GM19239 (cell line): ENCODE data around the gene CWH43.
"Not testable (repeated sequence)": the region's sequence is repeated elsewhere in the genome, so short reads cannot be mapped to it uniquely, and the experiment has no call there.

Experiments
- DNase-seq: peaks from one replicate; pipeline ENCODE4 v3.0.0; 2011; ENCODE audit warnings: low spot score; ENCODE audit not compliant: insufficient read length
- FAIRE-seq: peaks from 2 replicates; lab custom pipeline; 2011; peaks lifted over from hg19 to GRCh38; lab: Jason Lieb, UNC

Gene CWH43

GRCh38 chr4:48985976-48986653 lies at the start of gene CWH43:
Gene CWH43, plus strand, starts transcription at chr4:48986275. Its CDS starts 155 bp downstream, at chr4:48986430.
- FAIRE-seq, result no peak
- no peak for DNase-seq

DNA sequence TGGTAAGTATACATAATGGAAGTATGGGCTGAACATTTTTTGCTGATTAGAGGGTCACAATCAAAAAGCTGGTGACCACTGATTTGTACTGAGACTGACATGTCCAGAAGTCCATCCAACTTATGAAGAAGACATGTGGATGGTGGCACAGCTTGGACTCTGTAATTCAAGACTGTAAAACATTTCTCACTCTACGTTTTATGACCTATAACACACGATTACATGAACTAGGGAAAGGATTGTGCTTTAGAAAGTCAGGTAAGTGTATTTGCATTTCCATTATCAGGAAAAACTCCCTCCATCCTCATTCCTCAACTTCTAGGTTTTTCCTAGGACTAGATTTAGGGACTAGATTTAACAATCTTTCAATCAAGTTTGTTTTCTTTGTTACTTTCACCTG lies 49.0 kb upstream of the CWH43 start:
- no peak for DNase-seq
- FAIRE-seq, result no peak

DNA sequence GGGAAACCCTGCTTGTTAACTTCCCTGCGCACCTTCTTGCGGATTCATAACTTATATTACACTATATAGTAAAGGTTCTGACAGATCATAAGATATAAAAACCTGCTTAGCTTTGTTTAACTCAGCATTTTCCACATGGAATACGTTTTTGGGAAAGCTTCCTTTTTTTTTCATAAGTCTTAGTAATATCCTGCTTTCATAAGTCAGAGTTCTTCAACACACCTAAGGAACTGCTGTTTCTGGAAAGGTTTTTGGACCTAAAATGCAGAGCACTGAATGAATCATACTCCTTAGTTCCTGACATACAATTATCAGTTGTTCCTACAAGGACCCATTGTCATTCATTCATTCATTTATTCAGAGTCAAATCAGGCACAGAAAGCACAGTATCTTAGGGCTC lies 47.2 kb upstream of the CWH43 start:
- no peak for DNase-seq
- no peak for FAIRE-seq

GRCh38 chr4:48939785-48940184 lies 46.3 kb upstream of the CWH43 start:
- DNase-seq (no peak), FAIRE-seq (no peak)

- FAIRE-seq, result no peak
- no peak for DNase-seq
These were observed 42.7 kb upstream of the CWH43 start for GRCh38 chr4:48943387-48943786.

GRCh38 chr4:48944252-48944651 lies 41.8 kb upstream of the CWH43 start:
- no peak for DNase-seq
- FAIRE-seq, result peak; percentile 79

GRCh38 chr4:48944756-48945241 lies 41.3 kb upstream of the CWH43 start:
- FAIRE-seq, result no peak
- DNase-seq, result no peak

GRCh38 chr4:48945981-48946380 lies 40.1 kb upstream of the CWH43 start:
- FAIRE-seq, result no peak
- no peak for DNase-seq

DNA sequence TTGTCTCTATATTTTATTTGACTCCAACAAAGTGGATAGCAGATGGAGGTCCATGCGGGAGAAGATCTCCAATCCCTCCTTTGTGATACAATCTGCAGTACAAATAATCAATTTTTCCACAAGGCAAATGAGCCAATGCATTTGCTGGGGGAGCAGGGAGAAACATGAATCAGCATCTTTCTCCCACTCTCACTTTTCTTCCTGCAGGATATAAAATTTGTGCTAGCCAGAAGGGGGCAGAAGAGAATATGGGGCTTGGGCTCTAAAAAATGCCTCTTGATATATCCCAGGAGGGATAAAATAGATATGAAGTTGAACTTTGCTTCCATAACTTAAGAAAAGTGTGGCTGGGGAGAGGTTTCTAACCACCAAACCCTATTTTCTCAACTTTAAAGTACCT lies 38.3 kb upstream of the CWH43 start:
- DNase-seq (no peak), FAIRE-seq (no peak)

DNA sequence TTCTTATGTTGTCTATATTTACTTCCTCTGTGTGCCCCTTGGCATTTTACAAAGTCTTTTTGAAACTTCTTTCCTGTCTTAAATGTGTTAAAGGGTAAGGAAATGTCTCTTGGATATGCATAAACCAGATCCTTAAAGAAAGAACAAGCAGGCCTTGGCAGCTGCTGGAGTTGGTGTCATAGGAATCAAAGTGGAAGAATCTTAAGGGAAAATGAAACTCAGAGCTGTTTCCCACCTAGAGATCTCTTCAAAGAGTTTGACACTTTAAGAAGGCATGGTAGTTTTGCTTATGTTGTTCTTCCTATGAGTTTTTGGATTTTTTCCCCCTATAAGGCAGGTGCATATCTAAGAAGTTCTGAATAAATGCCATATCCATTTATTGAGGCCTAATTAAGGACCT lies 37.0 kb upstream of the CWH43 start:
- DNase-seq, result no peak
- FAIRE-seq, result no peak

GRCh38 chr4:48949518-48950219 lies 36.4 kb upstream of the CWH43 start:
- no peak for FAIRE-seq
- no peak for DNase-seq

DNA sequence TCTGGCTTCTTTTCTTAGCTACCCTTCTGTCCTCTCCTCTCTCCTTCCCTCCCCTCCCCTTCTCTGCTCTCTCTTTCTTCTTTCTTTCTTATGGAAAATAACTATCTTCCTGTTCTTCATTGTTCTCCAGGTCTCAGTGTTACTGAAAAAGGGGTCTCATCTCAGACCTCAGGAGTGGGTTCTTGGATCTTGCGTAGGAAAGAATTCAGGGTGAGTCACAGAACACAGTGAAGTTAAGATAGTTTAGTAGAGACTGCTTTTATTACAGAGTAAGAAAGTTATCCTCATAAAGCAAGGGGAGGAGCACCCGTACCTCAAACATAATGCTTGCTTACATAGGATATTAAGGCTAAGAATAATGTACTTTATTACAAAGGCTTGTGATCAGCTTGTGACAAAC lies 31.8 kb upstream of the CWH43 start:
- FAIRE-seq, result no peak
- DNase-seq, result no peak

DNA sequence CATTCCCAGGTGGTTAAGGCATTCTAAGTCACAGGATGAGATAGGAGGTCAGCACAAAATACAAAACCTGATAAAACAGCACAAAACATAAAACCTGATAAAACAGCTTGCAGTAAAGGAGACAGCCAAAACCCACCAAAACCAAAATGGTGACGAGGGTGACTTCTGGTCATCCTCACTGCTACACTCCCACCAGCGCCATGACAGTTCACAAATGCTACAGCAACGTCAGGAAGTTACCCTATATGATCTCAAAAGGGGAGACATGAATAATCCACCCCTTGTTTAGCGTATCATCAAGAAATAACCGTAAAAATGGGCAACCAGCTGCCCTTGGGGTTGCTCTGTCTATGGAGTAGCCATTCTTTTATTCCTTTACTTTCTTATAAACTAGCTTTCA lies 28.7 kb upstream of the CWH43 start:
- FAIRE-seq, result not testable (repeated sequence)

DNA sequence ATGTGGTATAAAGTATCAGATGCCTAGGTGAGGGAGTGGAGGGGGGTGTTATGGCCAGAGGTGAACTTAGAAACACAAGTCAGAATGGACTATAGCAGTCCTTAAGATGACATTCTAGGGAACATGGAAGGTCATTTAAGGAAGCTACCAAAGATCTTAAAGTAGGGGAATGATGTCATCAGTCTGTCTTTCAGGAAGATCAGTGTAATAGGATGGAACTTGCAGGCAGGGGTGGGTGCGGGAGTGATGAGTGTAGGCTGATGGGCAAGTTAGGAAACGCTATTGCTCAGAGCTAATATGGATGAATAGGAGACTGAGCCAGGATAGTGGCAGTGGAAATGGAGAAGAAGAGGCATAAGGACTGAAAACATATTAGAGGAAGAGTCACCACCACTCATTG lies 27.5 kb upstream of the CWH43 start:
- DNase-seq, result no peak
- no peak for FAIRE-seq

More for the DNA sequence above, 28.7 kb upstream of the CWH43 start:
- DNase-seq, result not testable (repeated sequence)

GRCh38 chr4:48960988-48961635 lies 25.0 kb upstream of the CWH43 start:
- no peak for FAIRE-seq
- DNase-seq, result no peak

GRCh38 chr4:48962636-48963035 lies 23.4 kb upstream of the CWH43 start:
- DNase-seq, result no peak
- no peak for FAIRE-seq

DNA sequence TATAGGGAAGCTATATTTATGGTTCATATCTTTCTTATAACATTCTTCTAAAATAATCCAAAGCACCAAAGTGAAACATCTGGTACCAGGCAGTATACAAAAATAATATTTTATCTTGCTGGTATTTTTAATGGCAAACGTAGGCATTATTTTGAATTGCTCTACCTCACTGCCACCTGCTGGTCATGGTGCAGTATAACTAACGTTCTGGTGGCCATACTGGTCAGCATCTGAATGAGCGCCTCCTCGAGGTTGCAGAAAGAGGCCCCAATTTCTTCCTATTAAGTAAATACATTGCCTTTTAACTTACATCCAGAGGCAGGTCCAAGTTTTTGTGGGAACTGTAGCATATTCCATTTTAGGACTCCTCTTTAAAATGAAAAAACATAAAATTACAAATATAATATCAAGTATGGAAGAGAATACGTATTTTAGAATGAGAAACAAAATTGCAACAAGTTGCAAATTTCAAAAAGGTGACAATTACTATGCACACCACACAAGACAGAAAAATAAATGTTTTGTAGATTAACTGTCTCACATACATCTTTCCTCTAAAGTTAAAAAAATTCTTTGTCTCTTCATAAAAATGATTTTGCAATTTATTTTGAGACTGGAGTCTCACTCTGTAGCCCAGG lies 22.9 kb upstream of the CWH43 start:
- DNase-seq (peak; percentile 28), FAIRE-seq (peak; percentile 90)

GRCh38 chr4:48967101-48967500 lies 19.0 kb upstream of the CWH43 start:
- no peak for DNase-seq
- no peak for FAIRE-seq

GRCh38 chr4:48967631-48968030 lies 18.4 kb upstream of the CWH43 start:
- FAIRE-seq (no peak), DNase-seq (no peak)

- no peak for FAIRE-seq
- DNase-seq, result no peak
These were observed 17.3 kb upstream of the CWH43 start for GRCh38 chr4:48968814-48969213.

DNA sequence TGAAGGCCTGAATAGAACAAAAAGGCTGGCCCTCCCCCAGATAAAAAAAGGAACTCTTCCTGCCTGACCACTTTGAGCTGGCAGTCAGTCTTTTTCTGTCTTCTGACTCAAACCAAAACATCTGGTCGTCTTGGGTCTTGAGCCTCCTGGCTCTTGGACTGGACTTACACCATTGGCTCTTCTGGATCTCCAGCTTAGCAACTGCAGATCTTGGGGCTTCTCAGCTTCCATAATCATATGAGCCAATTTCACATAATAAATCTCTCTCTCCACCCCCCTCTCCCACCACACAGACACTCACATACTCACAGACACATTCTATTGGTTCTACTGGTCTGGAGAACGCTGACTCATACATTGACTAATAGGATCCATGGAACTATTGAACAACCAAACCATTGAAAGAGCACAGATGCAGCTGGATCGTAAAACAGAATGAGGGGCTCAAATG lies 15.6 kb upstream of the CWH43 start:
- no peak for DNase-seq

More for the DNA sequence above, 15.6 kb upstream of the CWH43 start:
- FAIRE-seq, result no peak
